Stimulated activated CD4-positive, alpha-beta T cell treated with anti-CD3 and anti-CD28 coated beads, Interleukin-1b, Interleukin-23, amount 100 ng/mL, for 24 hours (primary cell): ENCODE measurements around the gene RGS21.

Experiments
- DNase-seq, 4 experiments: peaks; one replicate each; pipeline ENCODE4 v3.0.0-alpha.2; 2020; ENCODE audit warnings: low read depth in 4 of 4, low spot score in 1 of 4

Gene RGS21

DNA sequence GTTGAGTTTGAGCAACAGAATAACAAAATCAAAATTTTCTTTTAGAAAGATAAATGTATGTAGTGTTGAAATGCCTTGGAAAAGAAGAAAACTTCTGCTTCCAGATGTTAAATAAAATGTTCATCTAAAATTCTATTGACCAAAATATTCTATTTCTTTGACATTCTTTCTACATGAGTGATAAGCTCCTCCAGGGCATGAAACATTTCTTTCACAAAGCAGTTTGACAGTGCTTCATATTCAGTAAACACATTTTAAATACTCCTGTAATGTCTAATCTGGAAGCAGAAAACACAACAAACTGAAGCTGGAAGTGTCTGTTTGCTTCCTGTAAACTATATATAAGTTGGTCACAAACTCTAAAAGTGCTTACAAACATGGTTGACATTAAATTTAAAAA, 61.5 kb downstream of the RGS21 start:
- no peak for DNase-seq

DNA sequence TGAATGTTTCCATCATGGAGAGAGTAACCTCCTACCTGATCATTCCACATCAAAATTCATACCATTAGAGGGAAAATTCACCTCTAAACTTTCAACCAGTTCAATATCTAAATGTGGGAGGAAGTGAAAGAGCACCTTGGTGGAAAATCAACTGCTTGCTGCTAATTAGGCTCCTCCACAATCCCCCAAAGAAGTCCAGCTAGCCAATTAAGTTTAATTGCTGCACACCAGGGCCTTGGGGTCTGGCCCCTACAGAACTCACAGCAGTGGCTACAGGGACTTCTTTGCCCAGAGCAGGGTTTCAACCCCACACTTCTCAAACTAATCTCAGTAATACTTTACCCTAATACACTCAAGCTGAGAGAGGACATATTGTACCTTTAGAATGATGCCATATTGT, 62.1 kb downstream of the RGS21 start:
- no peak for DNase-seq

DNA sequence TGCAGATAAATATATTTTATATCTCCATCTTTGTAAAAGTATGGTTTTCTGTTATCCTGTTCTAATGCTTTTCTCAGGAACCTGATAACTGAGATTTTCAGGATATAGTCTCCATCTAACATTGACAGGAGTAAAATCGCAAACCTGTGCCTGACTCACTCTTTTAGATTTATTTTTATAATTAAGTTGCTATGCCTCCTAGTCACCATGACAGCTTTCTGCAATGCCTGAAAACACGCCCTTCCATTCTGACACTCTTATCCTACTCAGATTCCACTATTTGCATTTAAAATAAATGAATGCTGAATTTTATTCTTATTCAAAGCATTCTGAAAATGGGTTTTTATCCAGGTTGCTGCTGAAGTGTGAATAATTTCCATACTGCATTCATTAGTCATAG, 62.8 kb downstream of the RGS21 start:
- no peak for DNase-seq

DNA sequence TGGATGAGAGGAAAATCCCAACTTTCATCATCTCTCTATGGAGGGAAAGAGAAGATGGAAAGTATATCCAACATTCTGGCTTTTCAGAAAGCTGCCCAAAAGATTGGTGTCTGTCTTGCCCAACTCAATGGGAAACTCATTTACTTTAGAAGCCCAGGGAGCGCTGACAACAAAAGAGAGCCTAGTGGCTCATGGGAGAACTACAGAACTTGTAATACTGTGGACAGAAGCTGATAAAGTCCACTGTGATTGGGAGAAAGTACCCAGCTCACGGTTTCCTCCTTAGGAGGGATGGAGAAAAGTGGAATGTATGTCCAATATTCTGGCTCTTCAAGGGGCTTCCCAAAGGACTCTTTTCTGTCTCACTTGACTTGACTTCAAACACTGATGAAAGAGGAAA, 66.0 kb downstream of the RGS21 start:
- no peak for DNase-seq

DNA sequence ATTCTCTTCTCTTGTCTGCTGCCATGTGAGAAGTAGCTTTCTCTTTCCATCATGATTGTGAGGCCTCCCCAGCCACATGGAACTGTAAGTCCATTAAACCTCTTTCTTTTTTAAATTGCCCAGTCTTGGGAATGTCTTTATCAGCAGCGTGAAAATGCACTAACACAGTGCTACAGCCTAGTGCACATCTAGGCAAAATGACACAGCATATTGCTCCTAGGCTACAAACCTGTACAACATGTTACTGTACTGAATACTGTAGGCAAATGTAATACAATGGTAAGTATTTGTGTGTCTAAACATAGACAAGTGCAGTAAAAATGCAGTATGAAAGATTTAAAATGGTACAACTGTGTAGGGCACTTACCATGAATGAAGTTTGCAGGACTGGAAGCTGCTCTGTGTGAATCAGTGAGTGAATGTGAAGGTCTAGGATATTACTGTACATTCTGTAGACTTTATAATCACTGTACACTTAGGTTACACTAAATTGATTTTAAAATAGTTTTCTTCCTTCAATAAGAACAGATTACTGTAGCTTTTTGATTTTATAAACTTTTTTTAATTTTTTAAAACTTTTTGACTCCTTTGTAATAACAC, 69.4 kb downstream of the RGS21 start:
- DNase-seq = no peak

DNA sequence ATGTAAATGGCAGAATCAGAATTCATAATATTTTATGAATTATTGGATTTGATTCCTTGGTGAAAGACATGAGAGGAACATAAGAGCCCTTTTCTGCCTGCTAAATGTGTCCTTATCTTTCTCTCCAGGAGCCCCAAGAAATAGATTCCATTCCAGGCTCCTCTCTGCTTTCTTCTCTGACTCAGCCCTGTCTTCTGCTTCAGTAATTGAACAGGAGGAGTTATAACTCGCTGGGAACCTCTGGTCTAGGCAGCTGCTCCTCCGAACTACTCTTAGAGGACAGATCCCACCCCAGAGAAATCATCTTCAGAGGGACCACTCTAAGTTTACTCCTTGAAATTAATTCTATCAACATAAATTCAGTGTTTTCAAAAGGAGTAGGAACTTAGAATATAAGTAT, 78.4 kb downstream of the RGS21 start:
- DNase-seq = no peak

DNA sequence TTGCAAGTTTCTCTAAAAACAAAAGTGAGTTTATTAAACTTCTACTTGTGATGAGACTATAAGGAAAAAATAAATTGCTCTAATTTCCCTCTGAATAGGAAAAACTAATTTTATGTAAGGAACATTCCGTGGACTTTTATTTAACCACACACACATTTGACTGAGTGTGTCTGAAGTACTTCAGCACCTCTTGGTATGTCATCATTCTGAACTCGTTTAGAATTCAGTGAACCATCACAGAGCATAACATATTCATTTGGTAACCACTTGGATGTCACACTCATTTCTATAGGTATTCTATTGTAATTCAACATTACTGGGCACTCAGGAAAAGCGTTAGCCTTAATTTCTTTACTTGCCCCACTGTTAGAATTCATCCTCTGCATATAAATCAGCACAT, 79.1 kb downstream of the RGS21 start:
- DNase-seq = no peak

DNA sequence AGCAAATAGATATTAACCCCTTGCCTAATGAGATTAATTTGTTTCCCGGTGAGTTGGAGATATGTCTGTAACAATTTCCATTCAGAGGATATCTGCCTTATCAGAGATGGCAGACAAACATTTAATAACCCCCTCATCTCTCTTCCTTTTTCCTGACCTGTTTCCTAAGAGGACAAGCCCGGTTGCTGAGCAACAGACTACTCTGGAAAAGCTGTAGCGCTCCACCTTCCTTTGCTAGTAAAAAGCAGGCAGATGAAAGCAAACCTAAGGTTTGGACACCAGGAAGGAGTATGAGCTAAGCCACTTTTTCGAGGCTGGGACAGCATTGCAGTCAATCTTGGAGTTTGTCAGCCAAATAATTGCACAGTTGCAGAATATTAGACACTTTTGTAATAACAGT, 82.4 kb downstream of the RGS21 start:
- no peak for DNase-seq

DNA sequence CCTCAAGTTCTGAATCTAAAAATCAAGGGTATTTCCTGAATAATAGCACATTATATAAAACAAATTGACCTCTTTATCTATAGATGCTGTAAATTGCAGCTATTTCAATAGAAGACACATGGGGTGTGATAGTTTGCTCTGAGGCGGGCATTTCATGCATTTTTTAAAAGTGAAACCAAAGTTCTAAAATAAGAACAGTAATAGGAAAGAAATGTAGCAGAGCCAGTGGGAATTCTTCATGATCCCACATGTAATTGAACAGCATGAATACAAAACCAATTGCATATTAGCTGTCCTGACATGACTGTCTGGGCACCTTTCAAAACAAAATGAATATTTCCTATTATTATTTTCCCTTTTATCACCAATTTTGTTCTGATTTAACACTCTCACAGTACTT, 85.0 kb downstream of the RGS21 start:
- no peak for DNase-seq

DNA sequence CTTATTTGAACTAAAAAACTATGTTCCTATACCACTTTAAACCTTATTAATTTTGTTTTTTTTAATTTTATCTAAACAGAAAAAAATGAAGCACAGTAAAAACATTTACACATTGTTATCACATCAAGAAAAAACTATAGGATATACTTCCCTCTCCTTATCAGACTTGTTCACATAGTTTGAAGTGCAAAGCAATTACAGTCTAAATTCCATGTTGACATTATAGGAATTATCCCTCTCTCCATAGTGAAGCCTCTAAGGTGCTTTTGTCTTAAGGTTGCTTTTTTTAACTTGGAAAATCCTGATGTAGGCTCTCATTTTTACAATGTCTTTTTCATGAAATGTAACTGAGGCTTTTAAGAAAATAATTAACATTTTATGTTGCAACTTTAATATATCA, 85.8 kb downstream of the RGS21 start:
- no peak for DNase-seq

DNA sequence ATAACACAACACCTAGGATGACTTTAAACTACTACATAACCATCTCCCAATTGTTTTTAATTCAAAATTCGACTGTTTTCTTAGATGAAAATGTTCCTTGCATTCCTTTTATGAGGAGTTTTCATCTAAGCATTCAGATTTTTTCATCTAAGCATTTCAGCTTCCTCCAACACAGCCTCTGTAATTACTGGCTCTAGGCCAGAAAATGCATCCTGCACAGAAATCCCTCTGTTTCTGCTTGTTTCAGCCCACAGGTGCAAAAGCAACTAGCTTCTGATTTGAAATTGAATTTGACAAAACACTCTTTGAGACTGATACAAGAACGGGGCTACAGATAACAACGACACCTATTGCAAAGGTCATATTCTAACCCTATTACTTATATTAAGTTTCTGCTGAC, 90.4 kb downstream of the RGS21 start:
- DNase-seq = no peak
